ENCODE results near the gene KCNIP4. TPM values are rescaled to one million over a fixed set of nuclear protein-coding genes. Genes with fewer than 3 reads are reported as not detected.

The KCNIP4 gene
- total and polyA plus RNA-seq, 4 donors = 12.5 to 74.2 (median 54.5) TPM

- no peaks in the 10 kb centered on the region for H3K36me3 ChIP-seq (ENCODE audit: control insufficient read depth, insufficient read depth, low read length)
- H3K9me3 ChIP-seq (ENCODE audit: control insufficient read depth, insufficient read depth, low read length) = no peaks in the 10 kb centered on the region
- H3K27ac ChIP-seq (ENCODE audit: low read depth, low read length) = no peak overlapping the region
- H3K27me3 ChIP-seq (ENCODE audit: control insufficient read depth, insufficient read depth, low read length) = no peaks in the 10 kb centered on the region
- 83% methylated on average over 1 of the region's 3 CpGs for WGBS (ENCODE audit: insufficient coverage)
- DNase-seq (ENCODE audit: low read depth in 4 of 6, low spot score in 6 of 6) = no peak
- H3K4me3 ChIP-seq (ENCODE audit: low read depth, low read length) = no peak overlapping the region
- no peaks in the 10 kb centered on the region for H3K4me1 ChIP-seq (ENCODE audit: control insufficient read depth, insufficient read depth, low read length)
Measured at GRCh38 chr4:21888195-21888976, 60.2 kb downstream of the KCNIP4 start.

- no peaks in the 10 kb centered on the region for H3K36me3 ChIP-seq (ENCODE audit: control insufficient read depth, insufficient read depth, low read length)
- WGBS (ENCODE audit: insufficient coverage) = no CpG with 5 or more reads among the region's 1 CpG
Measured at GRCh38 chr4:21887481-21887880, 61.1 kb downstream of the KCNIP4 start.

GRCh38 chr4:21885770-21886169 is 62.8 kb downstream of the KCNIP4 start:
- no peaks in the 10 kb centered on the region for H3K36me3 ChIP-seq (ENCODE audit: control insufficient read depth, insufficient read depth, low read length)
- no peaks in the 10 kb centered on the region for H3K9me3 ChIP-seq (ENCODE audit: control insufficient read depth, insufficient read depth, low read length)
- H3K27ac ChIP-seq (ENCODE audit: low read depth, low read length) = no peak overlapping the region
- 100% methylated on average over 3 of the region's 5 CpGs for WGBS (ENCODE audit: insufficient coverage)
- no peaks in the 10 kb centered on the region for H3K27me3 ChIP-seq (ENCODE audit: control insufficient read depth, insufficient read depth, low read length)
- no peaks in the 10 kb centered on the region for H3K4me1 ChIP-seq (ENCODE audit: control insufficient read depth, insufficient read depth, low read length)
- no peak for DNase-seq (ENCODE audit: low read depth in 4 of 6, low spot score in 6 of 6)
- no peak overlapping the region for H3K4me3 ChIP-seq (ENCODE audit: low read depth, low read length)

More at GRCh38 chr4:21887481-21887880, 61.1 kb downstream of the KCNIP4 start:
- H3K27me3 ChIP-seq (ENCODE audit: control insufficient read depth, insufficient read depth, low read length) = no peaks in the 10 kb centered on the region
- H3K27ac ChIP-seq (ENCODE audit: low read depth, low read length) = no peak overlapping the region
- H3K9me3 ChIP-seq (ENCODE audit: control insufficient read depth, insufficient read depth, low read length) = no peaks in the 10 kb centered on the region
- DNase-seq (ENCODE audit: low read depth in 4 of 6, low spot score in 6 of 6) = no peak
- H3K4me3 ChIP-seq (ENCODE audit: low read depth, low read length) = no peak overlapping the region
- no peaks in the 10 kb centered on the region for H3K4me1 ChIP-seq (ENCODE audit: control insufficient read depth, insufficient read depth, low read length)

- Histone ChIP-seq H3K27ac (ENCODE audit: low read depth, low read length) (no peak overlapping the region), H3K36me3 (ENCODE audit: control insufficient read depth, insufficient read depth, low read length) (no peaks in the 10 kb centered on the region), H3K4me1 (ENCODE audit: control insufficient read depth, insufficient read depth, low read length) (no peaks in the 10 kb centered on the region), H3K4me3 (ENCODE audit: low read depth, low read length) (no peak overlapping the region), H3K27me3 (ENCODE audit: control insufficient read depth, insufficient read depth, low read length) (no peaks in the 10 kb centered on the region), H3K9me3 (ENCODE audit: control insufficient read depth, insufficient read depth, low read length) (no peaks in the 10 kb centered on the region)
- WGBS (ENCODE audit: insufficient coverage) = 100% methylated on average over 1 of the region's 2 CpGs
- DNase-seq (ENCODE audit: low read depth in 4 of 6, low spot score in 6 of 6) = no peak
Measured at GRCh38 chr4:21885241-21885640, 63.3 kb downstream of the KCNIP4 start.

GRCh38 chr4:21884615-21885014 is 64.0 kb downstream of the KCNIP4 start:
- no peak for DNase-seq (ENCODE audit: low read depth in 4 of 6, low spot score in 6 of 6)
- Histone ChIP-seq H3K36me3 (ENCODE audit: control insufficient read depth, insufficient read depth, low read length) (no peaks in the 10 kb centered on the region), H3K9me3 (ENCODE audit: control insufficient read depth, insufficient read depth, low read length) (no peaks in the 10 kb centered on the region), H3K27ac (ENCODE audit: low read depth, low read length) (no peak overlapping the region), H3K27me3 (ENCODE audit: control insufficient read depth, insufficient read depth, low read length) (no peaks in the 10 kb centered on the region), H3K4me1 (ENCODE audit: control insufficient read depth, insufficient read depth, low read length) (no peaks in the 10 kb centered on the region), H3K4me3 (ENCODE audit: low read depth, low read length) (no peak overlapping the region)
- WGBS (ENCODE audit: insufficient coverage) = 92% methylated on average over 2 of the region's 2 CpGs

- H3K9me3 ChIP-seq (ENCODE audit: control insufficient read depth, insufficient read depth, low read length) = no peaks in the 10 kb centered on the region
- H3K4me1 ChIP-seq (ENCODE audit: control insufficient read depth, insufficient read depth, low read length) = no peaks in the 10 kb centered on the region
- no peaks in the 10 kb centered on the region for H3K27me3 ChIP-seq (ENCODE audit: control insufficient read depth, insufficient read depth, low read length)
- no peak for DNase-seq (ENCODE audit: low read depth in 4 of 6, low spot score in 6 of 6)
- 84% methylated on average over 3 of the region's 4 CpGs for WGBS (ENCODE audit: insufficient coverage)
- no peak overlapping the region for H3K27ac ChIP-seq (ENCODE audit: low read depth, low read length)
- H3K36me3 ChIP-seq (ENCODE audit: control insufficient read depth, insufficient read depth, low read length) = no peaks in the 10 kb centered on the region
- no peak overlapping the region for H3K4me3 ChIP-seq (ENCODE audit: low read depth, low read length)
Measured at GRCh38 chr4:21882051-21882839, 66.3 kb downstream of the KCNIP4 start.

GRCh38 chr4:21879187-21879586 is 69.4 kb downstream of the KCNIP4 start:
- no peak for DNase-seq (ENCODE audit: low read depth in 4 of 6, low spot score in 6 of 6)
- Histone ChIP-seq H3K9me3 (ENCODE audit: control insufficient read depth, insufficient read depth, low read length) (no peaks in the 10 kb centered on the region), H3K4me3 (ENCODE audit: low read depth, low read length) (no peak overlapping the region), H3K4me1 (ENCODE audit: control insufficient read depth, insufficient read depth, low read length) (no peaks in the 10 kb centered on the region), H3K36me3 (ENCODE audit: control insufficient read depth, insufficient read depth, low read length) (no peaks in the 10 kb centered on the region), H3K27ac (ENCODE audit: low read depth, low read length) (no peak overlapping the region), H3K27me3 (ENCODE audit: control insufficient read depth, insufficient read depth, low read length) (no peaks in the 10 kb centered on the region)
- 71% methylated on average over 2 of the region's 3 CpGs for WGBS (ENCODE audit: insufficient coverage)

- Histone ChIP-seq H3K4me3 (ENCODE audit: low read depth, low read length) (no peak overlapping the region), H3K4me1 (ENCODE audit: control insufficient read depth, insufficient read depth, low read length) (no peaks in the 10 kb centered on the region), H3K9me3 (ENCODE audit: control insufficient read depth, insufficient read depth, low read length) (no peaks in the 10 kb centered on the region), H3K36me3 (ENCODE audit: control insufficient read depth, insufficient read depth, low read length) (no peaks in the 10 kb centered on the region), H3K27me3 (ENCODE audit: control insufficient read depth, insufficient read depth, low read length) (no peaks in the 10 kb centered on the region), H3K27ac (ENCODE audit: low read depth, low read length) (no peak overlapping the region)
- WGBS (ENCODE audit: insufficient coverage) = no CpG with 5 or more reads among the region's 1 CpG
- DNase-seq (ENCODE audit: low read depth in 4 of 6, low spot score in 6 of 6) = peak in 1 of 6 donors; percentile 6
Measured at GRCh38 chr4:21876711-21877110, 71.9 kb downstream of the KCNIP4 start.

GRCh38 chr4:21873145-21873544 is 75.4 kb downstream of the KCNIP4 start:
- Histone ChIP-seq H3K4me3 (ENCODE audit: low read depth, low read length) (no peak overlapping the region), H3K4me1 (ENCODE audit: control insufficient read depth, insufficient read depth, low read length) (no peaks in the 10 kb centered on the region), H3K27me3 (ENCODE audit: control insufficient read depth, insufficient read depth, low read length) (no peaks in the 10 kb centered on the region), H3K36me3 (ENCODE audit: control insufficient read depth, insufficient read depth, low read length) (no peaks in the 10 kb centered on the region), H3K27ac (ENCODE audit: low read depth, low read length) (no peak overlapping the region), H3K9me3 (ENCODE audit: control insufficient read depth, insufficient read depth, low read length) (no peaks in the 10 kb centered on the region)
- no CpG with 5 or more reads among the region's 1 CpG for WGBS (ENCODE audit: insufficient coverage)
- DNase-seq (ENCODE audit: low read depth in 4 of 6, low spot score in 6 of 6) = no peak

All from spinal cord (tissue), 10 donors.